Measurements from ENCODE around the gene SLC9A8. TPM values are rescaled to one million over a fixed set of nuclear protein-coding genes. Genes with fewer than 3 reads are reported as not detected.

Gene SLC9A8
- total and polyA plus RNA-seq, 4 donors: 7.8 to 21.1 (median 14.4) TPM

- no peak for TF ChIP-seq CTCF (IDR thresholded peaks at IDR 0.05; ENCODE audit: control extremely low read depth, extremely low read depth)
- H3K9me3 ChIP-seq (ENCODE audit: control insufficient read depth in 4 of 4, insufficient read depth in 3 of 4, low read length in 3 of 4): no peaks in the 10 kb centered on the region
- ATAC-seq (ENCODE audit: insufficient read depth, low FRiP score) (no peak), DNase-seq (no peak)
- peaks cover 0 to 7% (median 0%) of the 10 kb centered on the region in 4 donors for H3K36me3 ChIP-seq (ENCODE audit: control insufficient read depth in 4 of 4, insufficient read depth in 4 of 4, low read length in 4 of 4)
- H3K27ac ChIP-seq (ENCODE audit: low read depth in 1 of 2, low read length in 1 of 2): peak overlapping the region; percentile 73 to 96
- no peaks in the 10 kb centered on the region for H3K27me3 ChIP-seq (ENCODE audit: control insufficient read depth in 3 of 3, insufficient read depth in 3 of 3, low read length in 2 of 3)
- peak overlapping the region; percentile 90 to 93 for H3K9ac ChIP-seq (ENCODE audit: insufficient read depth in 1 of 2, low read length in 2 of 2)
- H3K4me3 ChIP-seq: peak overlapping the region; percentile 54
- H3K4me1 ChIP-seq (ENCODE audit: control insufficient read depth in 5 of 5, insufficient read depth in 5 of 5, low read length in 5 of 5): peaks cover 0 to 11% (median 5%) of the 10 kb centered on the region in 5 donors
- 12 to 13% methylated on average over 11 of the region's 11 CpGs for WGBS, 2 donors
These were observed 812 bp downstream of the SLC9A8 start for GRCh38 chr20:49813305-49813974.

- Histone ChIP-seq H3K9ac (ENCODE audit: insufficient read depth in 1 of 2, low read length in 2 of 2) (peak overlapping the region in 1 of 2 donors; percentile 7), H3K9me3 (ENCODE audit: control insufficient read depth in 4 of 4, insufficient read depth in 3 of 4, low read length in 3 of 4) (no peaks in the 10 kb centered on the region), H3K36me3 (ENCODE audit: control insufficient read depth in 4 of 4, insufficient read depth in 4 of 4, low read length in 4 of 4) (peaks cover 1 to 7% (median 5%) of the 10 kb centered on the region in 4 donors), H3K27me3 (ENCODE audit: control insufficient read depth in 3 of 3, insufficient read depth in 3 of 3, low read length in 2 of 3) (no peaks in the 10 kb centered on the region), H3K4me1 (ENCODE audit: control insufficient read depth in 5 of 5, insufficient read depth in 5 of 5, low read length in 5 of 5) (peaks cover 0 to 11% (median 5%) of the 10 kb centered on the region in 5 donors), H3K4me3 (no peak overlapping the region), H3K27ac (ENCODE audit: low read depth in 1 of 2, low read length in 1 of 2) (peak overlapping the region; percentile 73 to 96)
- WGBS, 2 donors: 28 to 50% methylated on average over 5 of the region's 5 CpGs
- DNase-seq (no peak), ATAC-seq (ENCODE audit: insufficient read depth, low FRiP score) (no peak)
- TF ChIP-seq CTCF (IDR thresholded peaks at IDR 0.05; ENCODE audit: control extremely low read depth, extremely low read depth): no peak
These were observed 1.5 kb downstream of the SLC9A8 start for GRCh38 chr20:49814057-49814694.

GRCh38 chr20:49818816-49819215, 6.2 kb downstream of the SLC9A8 start:
- H3K4me1 ChIP-seq (ENCODE audit: control insufficient read depth in 5 of 5, insufficient read depth in 5 of 5, low read length in 5 of 5): peaks cover 0 to 9% (median 2%) of the 10 kb centered on the region in 5 donors
- H3K4me3 ChIP-seq: no peak overlapping the region
- no peaks in the 10 kb centered on the region for H3K9me3 ChIP-seq (ENCODE audit: control insufficient read depth in 4 of 4, insufficient read depth in 3 of 4, low read length in 3 of 4)
- TF ChIP-seq CTCF (IDR thresholded peaks at IDR 0.05; ENCODE audit: control extremely low read depth, extremely low read depth): no peak
- no peak for ATAC-seq (ENCODE audit: insufficient read depth, low FRiP score)
- DNase-seq: no peak
- no peaks in the 10 kb centered on the region for H3K27me3 ChIP-seq (ENCODE audit: control insufficient read depth in 3 of 3, insufficient read depth in 3 of 3, low read length in 2 of 3)
- WGBS, 2 donors: 34 to 79% methylated on average over 1 of the region's 1 CpG
- peaks cover 8 to 22% (median 15%) of the 10 kb centered on the region in 4 donors for H3K36me3 ChIP-seq (ENCODE audit: control insufficient read depth in 4 of 4, insufficient read depth in 4 of 4, low read length in 4 of 4)
- no peak overlapping the region for H3K27ac ChIP-seq (ENCODE audit: low read depth in 1 of 2, low read length in 1 of 2)
- H3K9ac ChIP-seq (ENCODE audit: insufficient read depth in 1 of 2, low read length in 2 of 2): no peak overlapping the region
